ENCODE data around the gene ITPA. TPM values are rescaled to one million over a fixed set of nuclear protein-coding genes. Genes with fewer than 3 reads are reported as not detected.

ITPA gene
- total and polyA plus RNA-seq, 2 donors (not counting 3 experiments of a cell fraction or from before 2014, with no cell fraction given): 43.2 to 65.0 TPM

- intact Hi-C loops (cut with micrococcal nuclease): no loop called here
- peaks cover 10 to 16% of the 10 kb centered on the region in 2 experiments for H3K27me3 ChIP-seq (ENCODE audit: control insufficient read depth in 2 of 2, insufficient read depth in 2 of 2, low read length in 2 of 2)
- no peak overlapping the region for H3K9ac ChIP-seq (replicated peaks; ENCODE audit: extremely low read depth, insufficient read depth, low read length)
- H3K36me3 ChIP-seq (ENCODE audit: control insufficient read depth in 2 of 2, extremely low read depth in 1 of 2, insufficient read depth in 2 of 2, low read length in 2 of 2): no peaks in the 10 kb centered on the region
- H3K4me2 ChIP-seq (ENCODE audit: insufficient read depth, low read length): no peak overlapping the region
- no peaks in the 10 kb centered on the region for H3K9me1 ChIP-seq (replicated peaks; ENCODE audit: control insufficient read depth, extremely low read depth, insufficient read depth, low read length)
- TF ChIP-seq JUN (IDR thresholded peaks at IDR 0.05; ENCODE audit: borderline replicate concordance, insufficient read depth, insufficient read length, low read depth) (no peak), CTCF (IDR thresholded peaks at IDR 0.05; ENCODE audit: extremely low read depth in 1 of 2, insufficient read depth in 1 of 2, low read depth in 1 of 2, low read length in 2 of 2) (no peak), MAX (IDR thresholded peaks at IDR 0.05; ENCODE audit: insufficient read depth, insufficient read length) (no peak), FOS (IDR thresholded peaks at IDR 0.05; ENCODE audit: borderline replicate concordance, insufficient read depth, low read length) (no peak)
- DNase-seq (ENCODE audit: low read depth, low spot score) (peak; percentile 50), FAIRE-seq (peak; percentile 15)
- H3K4me3 ChIP-seq (replicated peaks in 1 of 3; ENCODE audit: insufficient read depth in 1 of 3, low read depth in 1 of 3, low read length in 3 of 3): no peak overlapping the region
- no peaks in the 10 kb centered on the region for H3K9me3 ChIP-seq (replicated peaks; ENCODE audit: control insufficient read depth, insufficient read depth, low read length)
- no peak overlapping the region for H3K27ac ChIP-seq (ENCODE audit: insufficient read depth, low read depth, low read length)
- H3K4me1 ChIP-seq (ENCODE audit: control insufficient read depth, extremely low read depth, insufficient read depth, low read length): no peaks in the 10 kb centered on the region
- no TSS peak for BruUV-seq (replicated peaks)
- no peak overlapping the region for H2AFZ ChIP-seq (ENCODE audit: low read depth, low read length)
- no peaks in the 10 kb centered on the region for H3K79me2 ChIP-seq (ENCODE audit: control insufficient read depth, insufficient read depth, low read length)
- no peaks in the 10 kb centered on the region for H4K20me1 ChIP-seq (replicated peaks; ENCODE audit: control insufficient read depth, extremely low read depth, insufficient read depth, low read length)
- ChIA-PET CTCF (interaction anchor here (0.6 to 0.7 kb wide), 3 partner anchors 20 to 112 kb away, joined by 3 read pairs; no protein-coding TSS in a partner anchor), POLR2A (interaction anchor here (0.6 kb wide), 1 partner anchor 247 kb away, joined by 7 read pairs; no protein-coding TSS in a partner anchor)
- dilution Hi-C loops (cut with MboI; ENCODE audit: extremely low pct_ligation_motif_present, low sequenced_read_pairs): no loop called here
Observed at GRCh38 chr20:3165473-3166337, 43.6 kb upstream of the ITPA start.
